Tibial artery (tissue), 4 donors: ENCODE measurements around the gene CALD1.
A peak's percentile ranks its signal among the peaks of the same experiment; 100 is the strongest.

ENCODE experiments used
- DNase-seq, 2 donors: peaks; one replicate each; pipeline ENCODE4 v3.0.0-alpha.2; 2019
- H3K27ac ChIP-seq, 2 donors: fragments of 200-600 bp; sonication (generic) in 1 of 2; 1 replicate in 1 of 2; 2 replicates in 1 of 2; pipeline ENCODE4 v1.5.1; 2018 to 2019; ENCODE audit warnings: mild to moderate bottlenecking in 1 of 2
- H3K27me3 ChIP-seq, 2 donors: fragments of 200-600 bp; sonication (generic) in 1 of 2; one replicate each; pipeline versions ENCODE4 v1.5.1 to v1.6.0; 2016 to 2019
- H3K36me3 ChIP-seq, 3 donors: fragments of 200-600 bp; sonication (generic) in 2 of 3; one replicate each; pipeline ENCODE4 v1.5.1; 2016 to 2019; ENCODE audit warnings: mild to moderate bottlenecking in 2 of 3
- H3K4me1 ChIP-seq, 4 donors: fragments of 200-600 bp; sonication (generic) in 2 of 4; 1 replicate in 3 of 4; 2 replicates in 1 of 4; pipeline ENCODE4 v1.5.1; 2016 to 2019
- H3K4me3 ChIP-seq, 2 donors: fragments of 200-600 bp; sonication (generic) in 1 of 2; 1 replicate in 1 of 2; 2 replicates in 1 of 2; pipeline ENCODE4 v1.5.1; 2018 to 2019; ENCODE audit warnings: mild to moderate bottlenecking in 2 of 2
- H3K9me3 ChIP-seq, 3 donors: fragments of 200-600 bp; sonication (generic) in 1 of 3; one replicate each; pipeline ENCODE4 v1.5.1; 2016 to 2019
- intact Hi-C: fragments of 100-400 bp; cut with DNase I; formaldehyde crosslinking; loops from one replicate; pipeline ENCODE4 v1.15.0; 2023; ENCODE audit warnings: low total_unique reads
- TF ChIP-seq, protein P1 (sequence below), 2 experiments: fragments of 200-600 bp in 1 of 2; fragments of 450-650 bp in 1 of 2; IDR thresholded peaks; one replicate each; pipeline ENCODE4 v1.5.1; 2017 to 2019; ENCODE audit warnings: antibody characterized with exemption in 2 of 2, mild to moderate bottlenecking in 1 of 2, moderate library complexity in 1 of 2

The CALD1 gene

DNA sequence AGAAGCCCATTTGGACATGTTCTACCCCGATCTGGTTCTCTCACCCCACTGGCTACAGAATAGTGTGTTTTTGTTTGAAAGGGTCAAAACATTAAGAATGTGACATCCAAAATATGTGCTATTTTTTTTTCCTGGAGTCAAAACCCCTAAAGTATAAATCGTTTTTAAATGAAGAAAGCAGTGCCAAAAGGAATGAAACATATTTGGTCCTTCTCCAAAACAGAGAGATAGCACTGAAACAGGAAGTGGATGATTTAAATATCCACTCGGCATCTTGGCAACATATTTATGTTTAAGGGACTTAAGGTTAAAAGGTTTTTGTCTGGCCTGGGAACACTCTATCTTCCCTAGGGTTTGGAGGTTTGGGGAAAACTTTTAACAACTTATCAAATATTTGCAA lies 32.3 kb downstream of the CALD1 start:
- intact Hi-C loops: no loop called here
- no peak for DNase-seq
- Histone ChIP-seq H3K36me3 (peaks cover 0 to 5% (median 0%) of the 10 kb centered on the region in 3 donors), H3K4me1 (peaks cover 0 to 98% (median 80%) of the 10 kb centered on the region in 4 donors), H3K9me3 (no peaks in the 10 kb centered on the region), H3K27ac (peak overlapping the region; percentile 70 to 89), H3K27me3 (no peaks in the 10 kb centered on the region), H3K4me3 (no peak overlapping the region)
- TF ChIP-seq, protein P1, sequence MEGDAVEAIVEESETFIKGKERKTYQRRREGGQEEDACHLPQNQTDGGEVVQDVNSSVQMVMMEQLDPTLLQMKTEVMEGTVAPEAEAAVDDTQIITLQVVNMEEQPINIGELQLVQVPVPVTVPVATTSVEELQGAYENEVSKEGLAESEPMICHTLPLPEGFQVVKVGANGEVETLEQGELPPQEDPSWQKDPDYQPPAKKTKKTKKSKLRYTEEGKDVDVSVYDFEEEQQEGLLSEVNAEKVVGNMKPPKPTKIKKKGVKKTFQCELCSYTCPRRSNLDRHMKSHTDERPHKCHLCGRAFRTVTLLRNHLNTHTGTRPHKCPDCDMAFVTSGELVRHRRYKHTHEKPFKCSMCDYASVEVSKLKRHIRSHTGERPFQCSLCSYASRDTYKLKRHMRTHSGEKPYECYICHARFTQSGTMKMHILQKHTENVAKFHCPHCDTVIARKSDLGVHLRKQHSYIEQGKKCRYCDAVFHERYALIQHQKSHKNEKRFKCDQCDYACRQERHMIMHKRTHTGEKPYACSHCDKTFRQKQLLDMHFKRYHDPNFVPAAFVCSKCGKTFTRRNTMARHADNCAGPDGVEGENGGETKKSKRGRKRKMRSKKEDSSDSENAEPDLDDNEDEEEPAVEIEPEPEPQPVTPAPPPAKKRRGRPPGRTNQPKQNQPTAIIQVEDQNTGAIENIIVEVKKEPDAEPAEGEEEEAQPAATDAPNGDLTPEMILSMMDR (IDR thresholded peaks at IDR 0.05): no peak

DNA sequence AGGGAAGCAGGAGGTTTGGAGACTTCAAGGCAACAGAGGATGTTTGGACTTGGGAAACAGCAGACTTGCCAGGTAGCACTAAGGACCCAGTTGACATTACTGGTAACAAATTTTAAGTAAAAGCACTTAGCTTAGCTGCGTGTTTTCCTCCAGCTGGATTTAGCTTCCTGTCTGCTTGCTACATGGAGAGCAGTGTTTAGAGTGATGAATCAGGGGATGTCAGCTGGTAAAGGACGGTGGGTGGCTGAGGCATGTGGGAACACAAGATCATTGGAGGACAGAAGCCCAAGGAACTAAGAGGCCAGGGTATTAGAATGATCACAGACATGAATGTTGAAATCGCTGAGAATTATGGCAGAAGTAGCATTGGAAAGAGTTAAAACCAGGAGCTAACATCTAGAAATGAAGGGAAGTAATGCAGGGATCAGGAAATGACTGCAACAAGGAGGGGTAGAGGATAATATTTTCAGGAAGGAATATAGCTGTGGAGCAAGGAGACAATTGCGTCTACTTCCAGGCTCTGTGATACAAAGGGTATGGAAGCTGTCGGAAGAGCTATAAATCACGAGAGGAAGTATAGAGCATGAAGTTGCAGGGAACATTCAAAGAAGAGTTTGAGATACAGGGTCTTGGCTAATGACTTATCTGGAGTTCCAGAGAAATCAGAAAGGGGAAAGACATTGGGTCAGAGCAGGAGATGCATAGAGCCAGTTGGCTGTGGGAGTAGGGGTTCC lies 34.4 kb downstream of the CALD1 start:
- H3K4me3 ChIP-seq: no peak overlapping the region
- peak overlapping the region; percentile 70 to 89 for H3K27ac ChIP-seq
- peaks cover 0 to 96% (median 68%) of the 10 kb centered on the region in 4 donors for H3K4me1 ChIP-seq
- no peaks in the 10 kb centered on the region for H3K9me3 ChIP-seq
- intact Hi-C loops: no loop called here
- DNase-seq: no peak
- TF ChIP-seq, protein P1 (IDR thresholded peaks at IDR 0.05): no peak
- H3K36me3 ChIP-seq: no peaks in the 10 kb centered on the region
- no peaks in the 10 kb centered on the region for H3K27me3 ChIP-seq

DNA sequence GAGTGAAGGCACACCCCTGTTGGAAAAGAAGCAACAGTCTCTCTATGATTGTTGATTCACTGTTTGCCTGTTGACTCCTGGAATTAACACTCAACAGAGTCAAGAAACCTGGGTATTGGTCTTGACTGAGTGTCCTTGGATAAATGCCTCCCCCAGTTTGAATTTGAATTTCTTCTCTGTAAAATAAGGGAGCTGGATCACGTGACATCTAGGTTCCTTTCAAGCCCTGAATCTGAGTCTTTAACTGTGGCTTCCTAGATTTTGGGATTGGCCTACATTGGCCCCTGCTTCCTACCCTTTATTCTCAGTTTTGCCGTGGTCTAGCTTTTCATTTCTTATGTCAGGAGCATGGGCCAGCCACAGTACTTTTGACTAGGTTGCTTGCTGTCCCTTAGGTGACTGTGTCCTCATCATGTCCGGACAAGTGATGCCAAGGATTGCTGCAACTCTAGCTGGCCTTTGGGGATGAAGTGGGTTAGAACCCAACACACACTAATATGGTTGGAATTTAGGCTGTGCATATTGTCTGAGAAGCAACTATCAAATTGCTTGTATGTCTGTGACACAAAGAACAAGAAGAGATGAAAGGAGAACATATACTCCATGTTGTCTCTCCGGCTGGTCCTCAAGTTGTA lies 35.4 kb downstream of the CALD1 start:
- Histone ChIP-seq H3K4me1 (peaks cover 0 to 96% (median 60%) of the 10 kb centered on the region in 4 donors), H3K4me3 (no peak overlapping the region), H3K9me3 (no peaks in the 10 kb centered on the region), H3K36me3 (peaks cover 0 to 6% (median 0%) of the 10 kb centered on the region in 3 donors), H3K27me3 (no peaks in the 10 kb centered on the region), H3K27ac (peak overlapping the region; percentile 70 to 89)
- DNase-seq: peak in 1 of 2 donors; percentile 49
- intact Hi-C loops: no loop called here
- TF ChIP-seq, protein P1 (IDR thresholded peaks at IDR 0.05): no peak

DNA sequence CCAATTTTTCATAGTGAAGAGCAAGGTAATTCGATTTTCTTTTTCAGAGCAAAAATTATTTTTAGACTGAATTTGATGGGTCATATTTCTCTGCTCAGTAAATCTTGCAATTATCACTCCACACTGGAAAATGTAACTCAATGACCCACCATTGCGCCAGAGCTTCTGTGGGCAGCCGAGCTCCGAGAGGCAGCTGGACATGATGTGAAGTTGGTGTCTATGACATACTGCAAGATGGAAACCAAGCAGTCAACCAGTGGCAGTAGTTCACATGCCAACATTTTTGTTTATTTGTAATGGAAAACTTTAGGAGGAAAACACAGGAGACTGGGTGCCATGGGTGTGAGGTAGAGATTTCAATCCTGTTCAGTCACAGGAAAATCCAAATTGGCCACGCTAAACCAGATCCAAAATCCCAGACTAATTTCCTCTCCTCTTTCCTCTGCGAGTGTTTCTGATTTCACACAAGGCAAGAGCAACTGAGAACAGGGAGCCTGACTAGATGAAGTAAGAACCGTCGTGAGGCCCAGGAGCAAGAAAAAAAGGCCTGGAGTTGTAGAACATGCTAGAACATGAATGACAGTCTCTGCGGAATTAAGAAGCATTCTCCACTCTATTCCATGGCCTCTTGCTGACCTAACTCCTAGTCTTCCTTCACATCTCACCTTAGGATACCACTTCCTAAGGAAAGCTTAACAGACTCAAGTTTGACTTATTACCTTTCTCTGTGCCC lies 39.3 kb downstream of the CALD1 start:
- Histone ChIP-seq H3K4me1 (peaks cover 0 to 94% (median 37%) of the 10 kb centered on the region in 4 donors), H3K36me3 (peaks cover 0 to 6% (median 0%) of the 10 kb centered on the region in 3 donors), H3K4me3 (no peak overlapping the region), H3K9me3 (no peaks in the 10 kb centered on the region), H3K27ac (peak overlapping the region; percentile 83 to 89), H3K27me3 (no peaks in the 10 kb centered on the region)
- intact Hi-C loops: no loop called here
- DNase-seq: no peak
- TF ChIP-seq, protein P1 (IDR thresholded peaks at IDR 0.05): no peak

DNA sequence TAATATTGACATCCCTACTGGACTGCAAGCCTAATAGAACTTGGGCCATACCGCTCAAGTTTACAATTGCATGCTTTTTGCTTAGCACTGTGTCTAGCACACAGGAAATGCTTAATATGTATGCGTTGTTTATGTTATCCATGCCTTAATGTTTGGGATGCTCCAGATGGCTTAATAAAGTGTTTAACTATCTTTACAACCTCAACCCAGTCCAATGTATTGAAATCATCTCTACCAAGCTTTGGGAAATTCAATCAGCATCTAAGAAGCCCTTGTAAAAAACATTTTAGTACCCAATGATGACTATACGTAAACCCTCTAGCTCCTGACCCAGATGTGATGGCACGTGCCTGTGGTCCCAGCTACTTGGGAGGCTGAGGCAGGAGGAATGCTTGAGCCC lies 40.0 kb downstream of the CALD1 start:
- intact Hi-C loops: no loop called here
- DNase-seq: no peak
- TF ChIP-seq, protein P1 (IDR thresholded peaks at IDR 0.05): no peak
- Histone ChIP-seq H3K27me3 (no peaks in the 10 kb centered on the region), H3K9me3 (no peaks in the 10 kb centered on the region), H3K36me3 (peaks cover 0 to 6% (median 0%) of the 10 kb centered on the region in 3 donors), H3K4me3 (no peak overlapping the region), H3K4me1 (peaks cover 0 to 94% (median 33%) of the 10 kb centered on the region in 4 donors), H3K27ac (peak overlapping the region; percentile 83 to 89)
